Activated CD4-positive, alpha-beta T cell treated with anti-CD3 and anti-CD28 coated beads for 36 hours (primary cell): Measurements from ENCODE around the gene MED8. TPM values are rescaled to one million over a fixed set of nuclear protein-coding genes. Genes with fewer than 3 reads are reported as not detected.

Experiments
- microRNA-seq: library from miRNA; unstranded; fragments of <30 nt; microRNA quantifications from one replicate; pipeline ENCODE4 v1.2.0, GENCODE V29; 2021; ENCODE audit warnings: borderline replicate concordance
- total RNA-seq, 2 experiments: library from RNA; stranded (reverse); gene quantifications; one replicate each; pipeline ENCODE4 v1.2.3, GENCODE V29; 2021

MED8 gene
- total RNA-seq, 2 experiments from 2014 or later: 32.3 to 36.6 TPM

Small RNA genes within 50 kb of the gene (microRNA-seq; reads per million reads assigned to microRNA genes)
- 4.6 reads per million, percentile 12 among the genes with 10 or more reads in this experiment for gene MIR6734

Other genes with a start within 250 kb of the MED8 start
- gene EBNA1BP2, start 217.5 kb downstream of the MED8 start, total RNA-seq: 100 to 1,000 TPM; 100 to 114 TPM
- gene CFAP57, start 217.5 kb downstream of the MED8 start, total RNA-seq: under 1 TPM in 1 of 2 experiments, not detected in 1; 0.11 TPM
- not detected for gene TMEM125, start 119.8 kb downstream of the MED8 start, total RNA-seq
- gene C1orf210, start 104.2 kb downstream of the MED8 start, total RNA-seq: not detected
- gene TIE1, start 88.8 kb downstream of the MED8 start, total RNA-seq: not detected
- gene MPL, start 52.0 kb downstream of the MED8 start, total RNA-seq: not detected
- gene CDC20, start 30.8 kb downstream of the MED8 start, total RNA-seq: 100 to 1,000 TPM; 158 to 163 TPM
- 10 to 100 TPM; 56.0 to 72.1 TPM for gene ELOVL1, start 21.8 kb downstream of the MED8 start, total RNA-seq
- gene SZT2, start 99 bp upstream of the MED8 start, total RNA-seq: 10 to 100 TPM; 33.6 to 36.3 TPM
- gene HYI, start 64.1 kb upstream of the MED8 start, total RNA-seq: 10 to 100 TPM; 10.8 to 13.5 TPM
- gene PTPRF, start 141.1 kb upstream of the MED8 start, total RNA-seq: 1 to 10 TPM; 5.1 to 6.8 TPM